PC-3 (cell line): ENCODE measurements around the gene ZBTB21.

Source experiments
- EZH2phosphoT487 ChIP-seq: fragments of 300-600 bp; sonication (generic); IDR thresholded peaks from 2 replicates; pipeline ENCODE4 v1.6.1; 2018; ENCODE audit warnings: mild to moderate bottlenecking, antibody characterized with exemption, low read length, borderline replicate concordance
- TF ChIP-seq, protein P1 (sequence below): fragments of 300-600 bp; sonication (generic); conservative IDR thresholded peaks from 2 replicates; pipeline ENCODE4 v1.5.1; 2017; ENCODE audit warnings: antibody characterized with exemption, low read depth, mild to moderate bottlenecking, low read length

DNA sequence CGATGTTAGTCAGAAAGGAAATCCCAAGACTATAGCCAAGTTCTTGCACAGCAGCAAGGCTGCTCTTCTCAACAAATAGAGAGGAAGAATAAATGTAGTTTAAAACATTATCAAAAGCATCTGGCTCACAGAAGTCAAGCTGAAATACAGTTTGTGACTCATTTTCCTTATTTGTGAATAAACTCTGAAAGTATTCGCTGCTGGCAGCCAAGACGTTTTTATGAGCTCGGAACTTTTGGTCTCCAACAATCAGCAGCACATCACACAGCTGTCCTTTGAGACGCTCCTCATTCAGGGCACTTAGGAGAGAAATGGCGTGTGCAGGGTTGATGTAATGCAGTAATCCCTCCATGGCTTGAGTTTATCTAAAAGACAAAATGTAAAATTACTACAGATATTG, 16.4 kb downstream of the ZBTB21 start:
- TF ChIP-seq, protein P1, sequence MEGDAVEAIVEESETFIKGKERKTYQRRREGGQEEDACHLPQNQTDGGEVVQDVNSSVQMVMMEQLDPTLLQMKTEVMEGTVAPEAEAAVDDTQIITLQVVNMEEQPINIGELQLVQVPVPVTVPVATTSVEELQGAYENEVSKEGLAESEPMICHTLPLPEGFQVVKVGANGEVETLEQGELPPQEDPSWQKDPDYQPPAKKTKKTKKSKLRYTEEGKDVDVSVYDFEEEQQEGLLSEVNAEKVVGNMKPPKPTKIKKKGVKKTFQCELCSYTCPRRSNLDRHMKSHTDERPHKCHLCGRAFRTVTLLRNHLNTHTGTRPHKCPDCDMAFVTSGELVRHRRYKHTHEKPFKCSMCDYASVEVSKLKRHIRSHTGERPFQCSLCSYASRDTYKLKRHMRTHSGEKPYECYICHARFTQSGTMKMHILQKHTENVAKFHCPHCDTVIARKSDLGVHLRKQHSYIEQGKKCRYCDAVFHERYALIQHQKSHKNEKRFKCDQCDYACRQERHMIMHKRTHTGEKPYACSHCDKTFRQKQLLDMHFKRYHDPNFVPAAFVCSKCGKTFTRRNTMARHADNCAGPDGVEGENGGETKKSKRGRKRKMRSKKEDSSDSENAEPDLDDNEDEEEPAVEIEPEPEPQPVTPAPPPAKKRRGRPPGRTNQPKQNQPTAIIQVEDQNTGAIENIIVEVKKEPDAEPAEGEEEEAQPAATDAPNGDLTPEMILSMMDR = no peak
- no peak for TF ChIP-seq EZH2phosphoT487
